NCI-H2196 (cell line): ENCODE data around the gene ADARB2.
"Not testable (repeated sequence)": the region's sequence is repeated elsewhere in the genome, so short reads cannot be mapped to it uniquely, and the experiment has no call there.

ENCODE experiments used
- DNase-seq: peaks from one replicate; lab custom pipeline; 2025; ENCODE audit not compliant: unreplicated experiment; lab: John Stamatoyannopoulos, UW

Gene ADARB2

GRCh38 chr10:1247598-1248261 is 489.6 kb downstream of the ADARB2 start:
- no peak for DNase-seq

GRCh38 chr10:1244493-1244892 is 492.8 kb downstream of the ADARB2 start:
- no peak for DNase-seq

GRCh38 chr10:1243486-1244234 is 493.7 kb downstream of the ADARB2 start:
- DNase-seq = no peak

- DNase-seq = no peak
These were observed 494.4 kb downstream of the ADARB2 start for GRCh38 chr10:1242975-1243374.

- no peak for DNase-seq
These were observed 495.1 kb downstream of the ADARB2 start for GRCh38 chr10:1241973-1242935.

- no peak for DNase-seq
These were observed 495.9 kb downstream of the ADARB2 start for GRCh38 chr10:1241322-1241890.

- DNase-seq = no peak
These were observed 497.0 kb downstream of the ADARB2 start for GRCh38 chr10:1240341-1240775.

GRCh38 chr10:1233031-1233430 is 504.3 kb downstream of the ADARB2 start:
- DNase-seq = no peak

- DNase-seq = no peak
These were observed 505.0 kb downstream of the ADARB2 start for GRCh38 chr10:1232164-1232911.

- no peak for DNase-seq
These were observed 506.6 kb downstream of the ADARB2 start for GRCh38 chr10:1230592-1231275.

- no peak for DNase-seq
These were observed 507.2 kb downstream of the ADARB2 start for GRCh38 chr10:1230138-1230537.

- no peak for DNase-seq
These were observed 507.8 kb downstream of the ADARB2 start for GRCh38 chr10:1229574-1229973.

- DNase-seq = no peak
These were observed 508.2 kb downstream of the ADARB2 start for GRCh38 chr10:1229116-1229515.

- no peak for DNase-seq
These were observed 508.8 kb downstream of the ADARB2 start for GRCh38 chr10:1228467-1228975.

GRCh38 chr10:1227510-1228402 is 509.6 kb downstream of the ADARB2 start:
- DNase-seq = no peak

GRCh38 chr10:1226907-1227306 is 510.4 kb downstream of the ADARB2 start:
- not testable (repeated sequence) for DNase-seq

GRCh38 chr10:1219874-1220273 is 517.5 kb downstream of the ADARB2 start:
- not testable (repeated sequence) for DNase-seq

GRCh38 chr10:1217661-1218060 is 519.7 kb downstream of the ADARB2 start:
- DNase-seq = no peak

- no peak for DNase-seq
These were observed 520.1 kb downstream of the ADARB2 start for GRCh38 chr10:1217237-1217587.
